Neural crest cell (in vitro differentiated cells): ENCODE results near the gene EXOC4. TPM values are rescaled to one million over a fixed set of nuclear protein-coding genes. Genes with fewer than 3 reads are reported as not detected.

Experiments
- DNase-seq: peaks from one replicate; pipeline ENCODE4 v3.0.0; 2021; ENCODE audit warnings: low read depth, mixed read lengths, low spot score
- H3K27ac Mint-ChIP-seq: one replicate; pipeline ENCODE4 v1.8.0; 2021; ENCODE audit warnings: mild to moderate bottlenecking, mixed read lengths; ENCODE audit not compliant: unreplicated experiment
- H3K27me3 Mint-ChIP-seq: 2 replicates; pipeline ENCODE4 v1.8.0; 2021; ENCODE audit warnings: low read depth, mild to moderate bottlenecking, mixed read lengths
- H3K36me3 Mint-ChIP-seq: 2 replicates; pipeline ENCODE4 v1.8.0; 2021; ENCODE audit warnings: low read depth, mild to moderate bottlenecking, mixed read lengths
- H3K4me1 Mint-ChIP-seq: 2 replicates; pipeline ENCODE4 v1.8.0; 2021; ENCODE audit warnings: mixed read lengths
- H3K4me3 Mint-ChIP-seq: one replicate; pipeline ENCODE4 v1.8.0; 2021; ENCODE audit warnings: mild to moderate bottlenecking, mixed read lengths
- H3K9me3 Mint-ChIP-seq: 2 replicates; pipeline ENCODE4 v1.8.0; 2021; ENCODE audit warnings: mixed read lengths
- total RNA-seq: library from RNA; stranded (reverse); gene quantifications from 2 replicates; pipeline ENCODE4 v1.2.1, GENCODE V29; 2021
- TF ChIP-seq, protein P1 (sequence below): fragments of 200-600 bp; sonication (generic); conservative IDR thresholded peaks from 2 replicates; pipeline ENCODE4 v1.5.0; 2021; ENCODE audit warnings: antibody characterized with exemption, mild to moderate bottlenecking

Gene EXOC4
- total RNA-seq, 1 donor from 2014 or later: 79.7 TPM

DNA sequence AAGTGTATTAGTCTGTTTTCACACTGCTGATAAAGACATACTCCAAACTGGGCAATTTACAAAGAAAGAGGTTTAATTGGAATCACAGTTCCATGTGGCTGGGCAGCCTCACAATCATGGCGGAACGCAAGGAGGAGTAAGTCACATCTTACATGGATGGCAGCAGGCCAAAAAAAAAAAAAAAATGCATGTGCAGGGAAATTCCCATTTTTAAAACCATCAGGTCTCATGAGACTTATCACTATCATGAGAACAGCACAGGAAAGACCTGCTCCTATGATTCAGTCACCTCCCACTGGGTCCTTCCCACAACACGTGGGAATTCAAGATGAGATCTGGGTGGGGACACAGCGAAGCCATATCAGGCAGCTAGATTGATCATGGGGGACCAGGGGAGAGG, 136.8 kb downstream of the EXOC4 start:
- TF ChIP-seq, protein P1, sequence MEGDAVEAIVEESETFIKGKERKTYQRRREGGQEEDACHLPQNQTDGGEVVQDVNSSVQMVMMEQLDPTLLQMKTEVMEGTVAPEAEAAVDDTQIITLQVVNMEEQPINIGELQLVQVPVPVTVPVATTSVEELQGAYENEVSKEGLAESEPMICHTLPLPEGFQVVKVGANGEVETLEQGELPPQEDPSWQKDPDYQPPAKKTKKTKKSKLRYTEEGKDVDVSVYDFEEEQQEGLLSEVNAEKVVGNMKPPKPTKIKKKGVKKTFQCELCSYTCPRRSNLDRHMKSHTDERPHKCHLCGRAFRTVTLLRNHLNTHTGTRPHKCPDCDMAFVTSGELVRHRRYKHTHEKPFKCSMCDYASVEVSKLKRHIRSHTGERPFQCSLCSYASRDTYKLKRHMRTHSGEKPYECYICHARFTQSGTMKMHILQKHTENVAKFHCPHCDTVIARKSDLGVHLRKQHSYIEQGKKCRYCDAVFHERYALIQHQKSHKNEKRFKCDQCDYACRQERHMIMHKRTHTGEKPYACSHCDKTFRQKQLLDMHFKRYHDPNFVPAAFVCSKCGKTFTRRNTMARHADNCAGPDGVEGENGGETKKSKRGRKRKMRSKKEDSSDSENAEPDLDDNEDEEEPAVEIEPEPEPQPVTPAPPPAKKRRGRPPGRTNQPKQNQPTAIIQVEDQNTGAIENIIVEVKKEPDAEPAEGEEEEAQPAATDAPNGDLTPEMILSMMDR: no peak
- peaks cover 3% of the 10 kb centered on the region for H3K4me1 Mint-ChIP-seq

GRCh38 chr7:133391206-133391605, 138.3 kb downstream of the EXOC4 start:
- H3K27ac Mint-ChIP-seq: no peak overlapping the region
- peaks cover 7% of the 10 kb centered on the region for H3K9me3 Mint-ChIP-seq
- peaks cover 3% of the 10 kb centered on the region for H3K4me1 Mint-ChIP-seq
- H3K36me3 Mint-ChIP-seq: peaks cover 8% of the 10 kb centered on the region
- no peak for DNase-seq
- H3K27me3 Mint-ChIP-seq: no peaks in the 10 kb centered on the region
- TF ChIP-seq, protein P1: no peak
- H3K4me3 Mint-ChIP-seq: no peak overlapping the region

More for the DNA sequence above, 136.8 kb downstream of the EXOC4 start:
- Mint-ChIP-seq H3K27me3 (no peaks in the 10 kb centered on the region), H3K4me3 (no peak overlapping the region), H3K36me3 (peaks cover 8% of the 10 kb centered on the region), H3K9me3 (peaks cover 7% of the 10 kb centered on the region), H3K27ac (no peak overlapping the region)
- DNase-seq: no peak

DNA sequence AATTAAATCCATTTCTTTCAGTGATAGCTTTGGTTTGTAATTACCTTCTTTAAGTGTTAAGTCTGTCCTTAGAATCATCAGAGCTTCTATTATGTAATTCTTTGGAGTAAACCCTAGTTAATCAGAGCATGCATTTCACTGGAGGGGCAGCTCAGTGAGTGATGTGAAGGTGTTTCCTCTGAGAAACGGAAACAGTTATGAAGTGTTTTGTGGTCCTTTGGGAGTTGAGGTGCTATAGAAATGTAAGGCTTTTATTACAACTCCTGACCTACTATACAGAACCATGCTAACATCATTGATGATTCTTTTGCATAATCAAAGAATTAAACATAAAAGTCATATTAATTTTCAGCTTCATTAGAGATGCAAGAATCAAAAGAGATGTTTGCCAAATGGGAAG, 141.5 kb downstream of the EXOC4 start:
- TF ChIP-seq, protein P1: no peak
- no peak for DNase-seq
- no peak overlapping the region for H3K4me3 Mint-ChIP-seq
- peaks cover 3% of the 10 kb centered on the region for H3K9me3 Mint-ChIP-seq
- peaks cover 5% of the 10 kb centered on the region for H3K36me3 Mint-ChIP-seq
- no peak overlapping the region for H3K27ac Mint-ChIP-seq
- no peaks in the 10 kb centered on the region for H3K27me3 Mint-ChIP-seq
- H3K4me1 Mint-ChIP-seq: no peaks in the 10 kb centered on the region

GRCh38 chr7:133395551-133395950, 142.7 kb downstream of the EXOC4 start:
- Mint-ChIP-seq H3K36me3 (no peaks in the 10 kb centered on the region), H3K4me1 (peaks cover 1% of the 10 kb centered on the region), H3K9me3 (no peaks in the 10 kb centered on the region), H3K27me3 (no peaks in the 10 kb centered on the region), H3K27ac (no peak overlapping the region), H3K4me3 (no peak overlapping the region)
- TF ChIP-seq, protein P1: no peak
- DNase-seq: no peak

GRCh38 chr7:133398506-133398905, 145.6 kb downstream of the EXOC4 start:
- peaks cover 8% of the 10 kb centered on the region for H3K4me1 Mint-ChIP-seq
- H3K36me3 Mint-ChIP-seq: no peaks in the 10 kb centered on the region

More at GRCh38 chr7:133398506-133398905, 145.6 kb downstream of the EXOC4 start:
- TF ChIP-seq, protein P1: no peak
- H3K27ac Mint-ChIP-seq: no peak overlapping the region
- no peak overlapping the region for H3K4me3 Mint-ChIP-seq
- H3K9me3 Mint-ChIP-seq: no peaks in the 10 kb centered on the region
- DNase-seq: no peak
- H3K27me3 Mint-ChIP-seq: no peaks in the 10 kb centered on the region
